GM19239 (cell line): ENCODE measurements around the gene HMGCS2.
"Not testable (repeated sequence)": the region's sequence is repeated elsewhere in the genome, so short reads cannot be mapped to it uniquely, and the experiment has no call there.

Experiments used
- DNase-seq: peaks from one replicate; pipeline ENCODE4 v3.0.0; 2011; ENCODE audit warnings: low spot score; ENCODE audit not compliant: insufficient read length
- FAIRE-seq: peaks from 2 replicates; lab custom pipeline; 2011; peaks lifted over from hg19 to GRCh38; lab: Jason Lieb, UNC

The HMGCS2 gene

GRCh38 chr1:119791377-119791776, 22.7 kb upstream of the HMGCS2 start:
- DNase-seq = no peak
- FAIRE-seq = no peak

- FAIRE-seq (no peak), DNase-seq (no peak)
These were observed 21.9 kb upstream of the HMGCS2 start for GRCh38 chr1:119790451-119791198.

GRCh38 chr1:119787776-119788175, 19.1 kb upstream of the HMGCS2 start:
- DNase-seq (no peak), FAIRE-seq (no peak)

- FAIRE-seq = not testable (repeated sequence)
These were observed 17.9 kb upstream of the HMGCS2 start for GRCh38 chr1:119786473-119787050.

GRCh38 chr1:119786046-119786445, 17.3 kb upstream of the HMGCS2 start:
- FAIRE-seq, DNase-seq: not testable (repeated sequence)

More at GRCh38 chr1:119786473-119787050, 17.9 kb upstream of the HMGCS2 start:
- not testable (repeated sequence) for DNase-seq

- DNase-seq (no peak), FAIRE-seq (no peak)
These were observed 15.6 kb upstream of the HMGCS2 start for GRCh38 chr1:119784191-119784781.

GRCh38 chr1:119783354-119784185, 14.9 kb upstream of the HMGCS2 start:
- no peak for FAIRE-seq
- DNase-seq = no peak

- DNase-seq (no peak), FAIRE-seq (no peak)
These were observed 14.1 kb upstream of the HMGCS2 start for GRCh38 chr1:119782631-119783325.

- no peak for FAIRE-seq
- no peak for DNase-seq
These were observed 12.9 kb upstream of the HMGCS2 start for GRCh38 chr1:119781434-119782210.

- DNase-seq (no peak), FAIRE-seq (no peak)
These were observed 11.2 kb upstream of the HMGCS2 start for GRCh38 chr1:119779869-119780356.

GRCh38 chr1:119778886-119779560, 10.3 kb upstream of the HMGCS2 start:
- DNase-seq = no peak
- no peak for FAIRE-seq

- no peak for FAIRE-seq
These were observed 9.7 kb upstream of the HMGCS2 start for GRCh38 chr1:119778359-119778758.

GRCh38 chr1:119774746-119775490, 6.2 kb upstream of the HMGCS2 start:
- DNase-seq (no peak), FAIRE-seq (no peak)

More at GRCh38 chr1:119778359-119778758, 9.7 kb upstream of the HMGCS2 start:
- no peak for DNase-seq

GRCh38 chr1:119773711-119774241, 5.1 kb upstream of the HMGCS2 start:
- no peak for FAIRE-seq

GRCh38 chr1:119772298-119772697, 3.6 kb upstream of the HMGCS2 start:
- FAIRE-seq (no peak), DNase-seq (no peak)

More at GRCh38 chr1:119773711-119774241, 5.1 kb upstream of the HMGCS2 start:
- no peak for DNase-seq

- FAIRE-seq = no peak
These were observed 3.1 kb upstream of the HMGCS2 start for GRCh38 chr1:119771770-119772169.

GRCh38 chr1:119771016-119771415, 2.3 kb upstream of the HMGCS2 start:
- no peak for FAIRE-seq
- DNase-seq = no peak

More at GRCh38 chr1:119771770-119772169, 3.1 kb upstream of the HMGCS2 start:
- DNase-seq = no peak
